Liver (tissue), 3 donors: Measurements from ENCODE around the gene HIP1.

ENCODE experiments used
- ATF3 ChIP-seq: IDR thresholded peaks from 2 replicates; pipeline ENCODE4 v1.6.1; 2016; ENCODE audit warnings: antibody characterized with exemption
- CTCF ChIP-seq: fragments of 150-350 bp; IDR thresholded peaks from 2 replicates; pipeline ENCODE4 v1.5.1; 2017; ENCODE audit warnings: improper control_type of control experiment, low read depth, low read length; ENCODE audit not compliant: missing input control
- EGR1 ChIP-seq, 2 donors: IDR thresholded peaks; 2 replicates each; pipeline ENCODE4 v1.6.1; 2016 to 2018; ENCODE audit warnings: antibody characterized with exemption in 2 of 2, low read depth in 2 of 2
- RAD21 ChIP-seq, 2 donors: IDR thresholded peaks; 2 replicates each; pipeline ENCODE4 v1.6.1; 2016; ENCODE audit warnings: antibody characterized with exemption in 2 of 2, mild to moderate bottlenecking in 2 of 2
- SP1 ChIP-seq: IDR thresholded peaks from 2 replicates; pipeline ENCODE4 v1.6.1; 2018; ENCODE audit warnings: antibody characterized with exemption, mild to moderate bottlenecking
- YY1 ChIP-seq: IDR thresholded peaks from 2 replicates; pipeline ENCODE4 v1.6.1; 2016; ENCODE audit warnings: antibody characterized with exemption, mild to moderate bottlenecking
- donor health status: healthy.
- donor health status: healthy.

- TF ChIP-seq RAD21 (IDR thresholded peaks at IDR 0.05) = no peak
- TF ChIP-seq CTCF = no peak
- no peak for TF ChIP-seq ATF3
- no peak for TF ChIP-seq SP1
- no peak for TF ChIP-seq EGR1 (IDR thresholded peaks at IDR 0.05; ENCODE audit: low read depth in 2 of 2)
- no peak for TF ChIP-seq YY1
These were observed 32.5 kb upstream of the HIP1 start for GRCh38 chr7:75771224-75771623.
